ENCODE results near the gene RCOR1. TPM values are rescaled to one million over a fixed set of nuclear protein-coding genes. Genes with fewer than 3 reads are reported as not detected.

The RCOR1 gene
- total RNA-seq, 4 donors from 2014 or later = 12.6 to 20.9 (median 15.7) TPM

- ATAC-seq (ENCODE audit: low FRiP score) (no peak), DNase-seq (ENCODE audit: low spot score) (no peak)
- TF ChIP-seq, protein P1, sequence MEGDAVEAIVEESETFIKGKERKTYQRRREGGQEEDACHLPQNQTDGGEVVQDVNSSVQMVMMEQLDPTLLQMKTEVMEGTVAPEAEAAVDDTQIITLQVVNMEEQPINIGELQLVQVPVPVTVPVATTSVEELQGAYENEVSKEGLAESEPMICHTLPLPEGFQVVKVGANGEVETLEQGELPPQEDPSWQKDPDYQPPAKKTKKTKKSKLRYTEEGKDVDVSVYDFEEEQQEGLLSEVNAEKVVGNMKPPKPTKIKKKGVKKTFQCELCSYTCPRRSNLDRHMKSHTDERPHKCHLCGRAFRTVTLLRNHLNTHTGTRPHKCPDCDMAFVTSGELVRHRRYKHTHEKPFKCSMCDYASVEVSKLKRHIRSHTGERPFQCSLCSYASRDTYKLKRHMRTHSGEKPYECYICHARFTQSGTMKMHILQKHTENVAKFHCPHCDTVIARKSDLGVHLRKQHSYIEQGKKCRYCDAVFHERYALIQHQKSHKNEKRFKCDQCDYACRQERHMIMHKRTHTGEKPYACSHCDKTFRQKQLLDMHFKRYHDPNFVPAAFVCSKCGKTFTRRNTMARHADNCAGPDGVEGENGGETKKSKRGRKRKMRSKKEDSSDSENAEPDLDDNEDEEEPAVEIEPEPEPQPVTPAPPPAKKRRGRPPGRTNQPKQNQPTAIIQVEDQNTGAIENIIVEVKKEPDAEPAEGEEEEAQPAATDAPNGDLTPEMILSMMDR (IDR thresholded peaks at IDR 0.05) = no peak
Measured at GRCh38 chr14:102665621-102666020, 73.2 kb downstream of the RCOR1 start.

DNA sequence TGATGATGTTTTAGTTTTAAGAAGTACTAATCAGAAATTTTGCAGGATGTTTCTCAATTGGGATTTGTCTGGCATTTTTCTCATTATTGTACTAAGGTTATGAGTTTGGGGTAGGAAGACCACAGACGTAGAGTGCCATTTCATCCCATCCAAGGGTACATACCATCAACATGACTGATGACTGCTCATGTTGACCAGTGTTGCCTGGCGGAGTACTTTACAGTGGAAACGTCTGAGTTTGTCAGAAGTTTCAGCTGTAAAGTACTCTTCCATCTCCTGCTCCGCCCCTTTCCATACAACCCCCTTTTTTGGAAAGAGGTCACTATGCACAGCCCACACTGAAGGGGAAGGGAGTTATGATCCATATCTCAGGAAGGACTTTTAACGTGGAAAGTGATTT lies 74.2 kb downstream of the RCOR1 start:
- no peak for DNase-seq (ENCODE audit: low spot score)
- TF ChIP-seq, protein P1 (IDR thresholded peaks at IDR 0.05) = no peak
- no peak for ATAC-seq (ENCODE audit: low FRiP score)

GRCh38 chr14:102667703-102668102 lies 75.3 kb downstream of the RCOR1 start:
- ATAC-seq (ENCODE audit: low FRiP score) = no peak
- TF ChIP-seq, protein P1 (IDR thresholded peaks at IDR 0.05) = no peak
- no peak for DNase-seq (ENCODE audit: low spot score)

DNA sequence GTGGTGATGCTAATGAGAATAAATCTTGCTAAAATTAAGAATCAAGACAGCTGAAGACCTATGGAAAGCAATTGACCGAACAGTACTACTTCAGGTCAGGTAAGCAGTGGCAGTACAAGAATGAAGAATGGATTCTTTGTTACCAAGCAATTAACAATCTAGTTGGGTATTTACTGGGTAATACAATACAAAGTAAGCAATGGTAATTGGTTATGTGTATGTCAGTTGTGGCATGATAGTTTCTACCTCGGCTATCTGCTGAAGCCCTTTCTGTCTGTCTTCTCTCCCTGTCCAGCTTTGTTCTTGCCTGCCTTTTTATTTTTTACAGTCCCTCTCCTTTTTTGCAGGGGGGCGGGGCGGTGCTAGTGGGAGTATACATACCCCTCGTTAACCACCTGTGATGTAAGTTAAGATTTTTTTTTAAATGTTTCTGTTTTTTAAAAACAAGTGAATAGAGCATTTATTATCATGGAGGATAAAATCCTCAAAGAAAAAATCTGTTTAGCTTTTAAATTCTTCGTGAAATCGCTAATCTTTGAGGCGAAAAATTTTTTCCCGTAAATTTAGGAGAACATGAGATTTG lies 75.9 kb downstream of the RCOR1 start:
- ATAC-seq (ENCODE audit: low FRiP score) = no peak
- TF ChIP-seq, protein P1 (IDR thresholded peaks at IDR 0.05) = no peak

DNA sequence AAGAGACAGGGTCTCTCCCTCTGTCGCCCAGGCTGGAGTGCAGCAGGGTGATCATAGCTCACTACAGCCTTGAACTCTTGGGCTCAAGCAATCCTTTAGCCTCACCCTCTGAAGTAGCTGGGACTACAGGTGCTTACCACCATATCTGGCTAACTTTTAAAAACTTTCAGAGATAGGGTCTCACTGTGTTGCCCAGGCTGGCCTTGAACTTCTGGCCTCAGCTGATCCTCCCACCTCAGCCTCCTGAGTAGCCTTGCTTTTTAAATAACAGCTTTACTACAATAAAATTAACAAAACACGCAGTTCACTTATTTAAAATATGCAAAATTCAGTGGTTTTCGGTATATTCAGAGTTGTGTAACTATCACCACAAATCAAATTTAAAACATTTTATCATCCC lies 79.0 kb downstream of the RCOR1 start:
- ATAC-seq (ENCODE audit: low FRiP score) (no peak), DNase-seq (ENCODE audit: low spot score) (no peak)
- TF ChIP-seq, protein P1 (IDR thresholded peaks at IDR 0.05) = no peak

More for the DNA sequence above, 75.9 kb downstream of the RCOR1 start:
- DNase-seq (ENCODE audit: low spot score) = no peak

- no peak for ATAC-seq (ENCODE audit: low FRiP score)
- no peak for DNase-seq (ENCODE audit: low spot score)
- TF ChIP-seq, protein P1 (IDR thresholded peaks at IDR 0.05) = no peak
Measured at GRCh38 chr14:102672410-102672960, 80.0 kb downstream of the RCOR1 start.

- TF ChIP-seq, protein P1 (IDR thresholded peaks at IDR 0.05) = no peak
- ATAC-seq (ENCODE audit: low FRiP score) (no peak), DNase-seq (ENCODE audit: low spot score) (no peak)
Measured at GRCh38 chr14:102675396-102675795, 82.9 kb downstream of the RCOR1 start.
